Activated CD8-positive, alpha-beta memory T cell treated with anti-CD3 and anti-CD28 coated beads, Interleukin-2, amount 50 U/mL, for 24 hours (primary cell): ENCODE data around the gene RNGTT.
"Not testable (repeated sequence)": the region's sequence is repeated elsewhere in the genome, so short reads cannot be mapped to it uniquely, and the experiment has no call there.

Experiments used
- DNase-seq: peaks from one replicate; pipeline ENCODE4 v3.0.0-alpha.2; 2020; ENCODE audit errors: extremely low read depth

Gene RNGTT

GRCh38 chr6:88910922-88911778, 52.3 kb downstream of the RNGTT start:
- DNase-seq = no peak

- no peak for DNase-seq
These were observed 54.5 kb downstream of the RNGTT start for GRCh38 chr6:88908598-88909548.

- not testable (repeated sequence) for DNase-seq
These were observed 56.3 kb downstream of the RNGTT start for GRCh38 chr6:88907148-88907547.

DNA sequence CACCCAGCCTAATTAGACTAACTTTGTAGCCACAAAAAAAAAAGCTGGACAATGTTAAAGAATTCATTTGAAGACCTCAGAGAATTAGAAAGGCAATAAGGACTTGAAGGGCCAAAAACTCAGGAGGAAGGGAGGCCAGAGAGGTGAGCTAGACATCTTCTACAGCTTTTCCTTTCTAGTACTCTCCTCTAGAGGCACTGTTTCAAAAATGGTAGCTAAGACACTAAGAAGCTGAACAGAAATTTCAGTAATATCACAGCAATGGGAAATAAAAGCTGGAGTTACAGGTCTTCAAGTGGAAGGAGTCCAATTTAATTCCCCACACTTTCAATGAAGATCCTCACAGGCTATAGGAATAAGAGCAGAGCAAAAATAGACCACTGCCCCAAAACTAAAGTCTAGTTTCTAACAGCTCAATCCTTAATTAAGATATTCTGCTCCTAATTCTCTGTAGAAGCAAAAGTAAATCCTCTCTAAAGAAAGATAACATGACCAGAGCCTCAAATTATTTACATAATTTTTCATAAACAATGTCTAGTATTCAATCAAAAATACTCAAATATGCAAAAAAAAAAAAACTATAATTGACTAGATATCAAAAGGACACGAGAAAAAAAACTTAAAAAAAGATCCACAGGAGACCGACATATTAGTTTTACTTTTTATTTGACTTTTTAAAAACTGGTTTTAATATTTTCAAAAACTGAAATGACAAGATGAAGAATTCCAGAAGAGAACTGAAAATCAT, 63.7 kb downstream of the RNGTT start:
- no peak for DNase-seq

DNA sequence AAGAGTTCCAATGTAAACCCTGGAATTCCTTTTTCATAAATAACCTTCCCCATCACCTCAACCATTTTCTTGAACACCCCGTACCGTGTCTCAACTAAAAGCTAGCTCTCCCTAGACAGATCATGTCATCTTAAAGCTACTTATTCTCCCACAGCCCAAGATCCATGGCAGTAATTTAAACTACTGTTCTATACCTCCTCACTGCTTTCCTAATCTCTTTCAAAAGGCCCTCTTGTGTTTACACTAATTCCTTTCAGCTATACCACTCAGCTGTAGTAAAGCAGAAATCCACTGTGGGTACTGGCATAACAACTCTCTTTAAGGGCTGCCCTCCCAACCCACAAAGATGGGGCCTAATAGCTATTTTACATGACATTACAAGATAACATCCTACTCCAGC, 67.5 kb downstream of the RNGTT start:
- DNase-seq = no peak

GRCh38 chr6:88890860-88891845, 72.3 kb downstream of the RNGTT start:
- no peak for DNase-seq

GRCh38 chr6:88890394-88890793, 73.0 kb downstream of the RNGTT start:
- DNase-seq = no peak

DNA sequence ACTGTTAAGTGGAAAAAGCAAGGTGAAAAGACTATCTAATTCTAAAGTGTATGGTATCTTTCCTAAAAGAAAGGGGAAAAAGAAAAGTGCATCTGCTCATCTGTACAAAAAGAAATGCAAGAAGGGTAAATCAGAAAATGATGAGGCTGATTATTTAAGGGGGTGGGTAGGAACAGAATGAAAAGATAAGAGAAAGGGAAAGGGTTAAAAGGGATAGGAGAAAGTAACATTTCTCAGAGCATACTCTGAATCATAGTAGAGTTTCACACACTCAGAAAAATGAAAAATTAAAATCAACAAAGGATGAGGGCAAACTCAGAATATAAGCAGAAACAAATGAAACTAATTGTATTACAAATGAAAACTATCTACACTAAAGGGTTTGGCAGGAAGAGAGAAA, 79.1 kb downstream of the RNGTT start:
- DNase-seq = no peak

DNA sequence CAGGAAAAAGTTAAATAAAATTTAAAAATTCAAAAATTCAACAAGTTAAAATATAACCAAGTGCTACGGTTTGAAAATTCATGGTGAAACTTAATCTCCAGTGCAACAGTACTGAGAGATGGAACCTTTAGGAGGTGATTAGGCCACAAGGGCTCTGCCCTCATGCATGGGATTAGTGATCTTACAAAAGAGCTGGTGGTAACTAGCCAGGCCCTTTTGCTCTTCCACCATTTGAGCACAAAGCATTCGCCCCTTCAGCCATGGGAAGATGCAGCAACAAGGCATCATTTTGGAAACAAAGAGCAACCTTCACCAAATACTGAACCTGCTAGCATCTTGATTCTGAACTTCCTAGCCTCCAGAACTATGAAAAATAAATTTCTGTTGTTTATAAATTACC, 80.9 kb downstream of the RNGTT start:
- DNase-seq = no peak

DNA sequence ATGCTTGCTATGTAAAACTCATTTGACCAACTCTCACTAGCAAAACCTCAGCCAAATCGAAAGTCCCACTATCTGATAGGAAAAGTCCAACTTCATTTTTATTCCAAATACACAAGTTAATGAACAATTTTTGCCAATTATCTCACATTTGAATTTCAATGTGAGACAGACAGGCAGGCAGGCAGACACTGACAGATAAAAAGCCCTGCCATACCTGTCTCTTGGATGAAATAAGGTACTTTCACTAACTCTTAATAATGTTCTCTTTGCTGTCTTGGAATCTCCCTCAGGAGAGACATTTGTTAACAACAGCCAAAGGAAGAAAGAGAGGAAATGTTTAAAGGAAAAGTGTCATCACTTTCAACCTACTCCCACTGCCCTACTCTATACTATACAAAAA, 82.0 kb downstream of the RNGTT start:
- no peak for DNase-seq

- no peak for DNase-seq
These were observed 83.4 kb downstream of the RNGTT start for GRCh38 chr6:88880021-88880420.

GRCh38 chr6:88877893-88878292, 85.5 kb downstream of the RNGTT start:
- no peak for DNase-seq

- no peak for DNase-seq
These were observed 90.5 kb downstream of the RNGTT start for GRCh38 chr6:88872962-88873361.

DNA sequence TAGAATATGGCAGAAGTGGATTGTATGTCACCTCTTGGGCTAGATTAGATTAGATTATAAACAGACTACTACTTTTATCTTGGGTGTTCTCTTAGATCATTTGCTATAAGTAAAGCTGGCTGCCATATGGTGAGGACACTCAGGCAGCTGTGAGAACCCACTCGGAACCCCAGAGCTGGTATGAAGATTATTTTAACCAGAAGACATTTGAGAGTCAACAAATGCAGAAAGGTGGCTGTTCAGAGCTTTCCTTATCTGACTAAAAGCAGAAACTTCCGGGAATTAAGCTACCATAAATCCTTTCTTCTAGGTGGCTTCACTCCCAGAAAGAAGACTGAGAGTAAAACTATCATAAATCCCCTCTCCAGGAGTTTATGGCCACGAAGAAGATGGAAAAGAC, 91.9 kb downstream of the RNGTT start:
- DNase-seq = no peak

DNA sequence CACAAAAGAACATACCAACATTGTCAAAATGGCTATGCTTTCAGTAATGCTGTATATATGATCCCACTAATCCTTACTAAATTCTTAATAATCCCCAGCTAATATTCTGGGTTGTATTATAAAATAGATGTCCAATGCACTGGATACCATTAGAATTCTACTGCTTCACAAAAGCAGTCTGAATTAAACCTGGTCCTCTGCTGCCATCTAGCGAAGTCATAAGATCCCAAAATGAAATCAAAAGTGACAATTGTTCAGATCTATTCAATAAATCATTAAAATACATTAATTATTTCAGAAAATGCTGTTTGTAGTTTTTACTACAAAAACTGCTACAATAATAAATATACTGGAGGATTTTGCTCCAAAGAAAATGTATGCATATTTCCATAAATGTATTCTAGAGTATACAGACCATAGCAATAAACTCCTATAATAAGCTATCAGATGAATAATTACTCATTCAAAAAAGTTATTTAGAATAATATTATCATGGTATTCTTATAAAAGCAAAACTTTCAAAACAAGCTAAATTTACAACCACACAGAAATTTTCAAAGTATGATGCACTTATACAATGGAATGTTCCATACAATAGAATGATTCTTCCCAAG, 92.6 kb downstream of the RNGTT start:
- DNase-seq = no peak

GRCh38 chr6:88869263-88870020, 94.0 kb downstream of the RNGTT start:
- DNase-seq = no peak

DNA sequence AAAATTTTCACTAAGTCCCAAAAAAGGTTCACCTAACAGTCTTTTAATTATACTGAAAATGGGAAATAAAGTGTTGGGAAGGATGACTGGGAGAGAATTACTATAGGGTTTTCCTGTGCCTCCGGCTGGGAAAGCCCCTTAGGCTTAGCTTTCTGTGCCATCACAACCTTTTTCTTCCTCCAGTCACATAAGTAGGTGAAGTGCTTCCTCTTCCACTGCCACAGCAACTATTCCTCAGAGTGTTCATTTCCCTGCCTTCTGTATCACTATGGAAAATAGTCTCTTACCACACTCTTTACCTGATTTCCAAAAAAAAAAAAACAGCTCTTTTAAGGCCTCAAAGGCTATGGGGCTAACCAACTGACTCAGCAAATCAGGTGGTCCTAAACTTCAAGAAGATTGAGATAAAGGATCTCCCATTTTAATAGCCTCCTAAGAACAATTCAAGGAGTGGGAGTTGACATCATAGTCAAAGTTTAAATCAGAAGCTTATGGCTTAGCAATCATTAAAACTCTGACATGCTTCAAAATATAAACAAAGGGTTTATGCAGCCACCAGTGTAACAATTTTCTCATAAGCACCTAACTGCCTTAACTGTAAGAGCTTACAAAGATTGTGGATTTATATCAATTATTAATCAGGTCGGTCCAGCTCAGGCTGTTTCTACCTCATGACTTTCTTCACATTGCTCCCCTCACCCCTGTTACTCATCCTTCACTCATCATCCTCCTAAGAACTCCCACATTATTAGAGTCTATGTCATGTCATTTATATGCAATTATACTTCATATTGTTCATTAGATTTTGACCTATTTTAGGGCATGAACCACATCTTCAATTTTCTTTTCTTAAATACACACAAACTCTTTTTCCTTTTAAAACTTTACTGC, 95.3 kb downstream of the RNGTT start:
- no peak for DNase-seq

DNA sequence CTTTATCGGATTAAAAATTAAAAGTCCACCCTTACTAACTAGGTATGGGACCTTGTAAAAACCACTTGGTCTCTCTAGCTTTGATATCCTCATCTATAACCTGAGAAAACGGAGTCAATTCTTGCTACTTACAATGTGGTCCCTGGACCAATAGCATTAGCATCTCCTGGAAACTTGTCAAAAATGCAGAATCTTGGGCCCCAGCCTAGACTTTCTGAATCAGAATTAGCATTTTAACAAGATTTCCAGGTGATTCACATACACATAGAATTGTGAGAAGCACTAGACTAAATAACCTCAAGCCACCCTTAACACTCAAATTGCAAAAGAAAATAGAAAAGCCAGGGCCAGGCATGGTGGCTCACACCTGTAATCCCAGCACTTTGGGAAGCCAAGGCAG, 96.6 kb downstream of the RNGTT start:
- DNase-seq = no peak

GRCh38 chr6:88865275-88865674, 98.1 kb downstream of the RNGTT start:
- no peak for DNase-seq
